PC-9 (cell line): ENCODE measurements around the gene C10orf105.

Source experiments
- EZH2 ChIP-seq: fragments of 200-600 bp; sonication (generic); IDR thresholded peaks from 2 replicates; pipeline ENCODE4 v1.8.0; 2017; ENCODE audit warnings: antibody characterized with exemption, low read depth
- TF ChIP-seq, protein P1 (sequence below): fragments of 200-600 bp; sonication (generic); conservative IDR thresholded peaks from 2 replicates; pipeline ENCODE4 v1.6.1; 2017; ENCODE audit warnings: mixed run types, antibody characterized with exemption, mild to moderate bottlenecking, moderate library complexity

DNA sequence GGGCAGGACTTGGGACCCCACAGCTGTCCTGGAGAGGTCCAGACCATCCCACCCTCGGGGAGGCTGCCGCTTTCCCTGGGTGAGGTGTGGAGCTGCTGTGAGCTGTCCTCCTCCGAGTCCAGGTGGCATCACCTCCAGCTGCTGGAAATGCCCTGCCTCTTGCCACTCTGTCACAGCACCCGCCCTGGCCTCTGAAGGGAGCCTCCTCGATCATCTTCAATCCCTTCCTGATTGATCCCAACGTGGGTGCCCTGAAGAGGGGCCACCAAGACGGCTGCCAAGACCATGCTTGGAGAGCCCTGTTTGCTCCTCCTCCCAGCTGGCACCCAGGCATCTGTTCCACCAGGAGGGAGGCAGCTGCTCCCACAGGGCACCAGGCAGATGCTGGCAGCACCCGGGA, 4.6 kb downstream of the C10orf105 start:
- no peak for TF ChIP-seq EZH2
- TF ChIP-seq, protein P1, sequence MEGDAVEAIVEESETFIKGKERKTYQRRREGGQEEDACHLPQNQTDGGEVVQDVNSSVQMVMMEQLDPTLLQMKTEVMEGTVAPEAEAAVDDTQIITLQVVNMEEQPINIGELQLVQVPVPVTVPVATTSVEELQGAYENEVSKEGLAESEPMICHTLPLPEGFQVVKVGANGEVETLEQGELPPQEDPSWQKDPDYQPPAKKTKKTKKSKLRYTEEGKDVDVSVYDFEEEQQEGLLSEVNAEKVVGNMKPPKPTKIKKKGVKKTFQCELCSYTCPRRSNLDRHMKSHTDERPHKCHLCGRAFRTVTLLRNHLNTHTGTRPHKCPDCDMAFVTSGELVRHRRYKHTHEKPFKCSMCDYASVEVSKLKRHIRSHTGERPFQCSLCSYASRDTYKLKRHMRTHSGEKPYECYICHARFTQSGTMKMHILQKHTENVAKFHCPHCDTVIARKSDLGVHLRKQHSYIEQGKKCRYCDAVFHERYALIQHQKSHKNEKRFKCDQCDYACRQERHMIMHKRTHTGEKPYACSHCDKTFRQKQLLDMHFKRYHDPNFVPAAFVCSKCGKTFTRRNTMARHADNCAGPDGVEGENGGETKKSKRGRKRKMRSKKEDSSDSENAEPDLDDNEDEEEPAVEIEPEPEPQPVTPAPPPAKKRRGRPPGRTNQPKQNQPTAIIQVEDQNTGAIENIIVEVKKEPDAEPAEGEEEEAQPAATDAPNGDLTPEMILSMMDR: no peak
